OCI-LY7 (cell line): ENCODE results near the gene ZGPAT. TPM values are rescaled to one million over a fixed set of nuclear protein-coding genes. Genes with fewer than 3 reads are reported as not detected.

Source experiments
- BruUV-seq: library from RNA; stranded (reverse); fragments of 400-500 nt; replicated peaks from 2 replicates; lab custom pipeline; 2021; lab: Mats Ljungman, UMichigan
- CTCF ChIA-PET: fragments of 300-600 bp; sonication (Branson Sonifier 250); formaldehyde crosslinking; loops from one replicate; lab custom pipeline; 2022; ENCODE audit warnings: antibody characterized with exemption; ENCODE audit not compliant: unreplicated experiment; lab: Charles Lee
- POLR2A ChIA-PET: fragments of 300-600 bp; sonication (Branson Sonifier 250); formaldehyde crosslinking; loops from one replicate; lab custom pipeline; 2022; ENCODE audit warnings: antibody characterized with exemption; lab: Charles Lee
- DNase-seq: peaks from one replicate; pipeline ENCODE4 v3.0.0-alpha.2; 2015; ENCODE audit warnings: low spot score
- H2AFZ ChIP-seq: fragments of 200-600 bp; sonication (generic), shearing (Covaris generic); 2 replicates; pipeline ENCODE4 v1.6.1; 2014; ENCODE audit warnings: mild to moderate bottlenecking, antibody characterized with exemption, low read length, moderate library complexity
- H3K27ac ChIP-seq: fragments of 200-600 bp; sonication (generic); 2 replicates; pipeline ENCODE4 v1.5.1; 2014; ENCODE audit warnings: mixed run types, low read depth, mild to moderate bottlenecking, moderate library complexity, low read length, inconsistent platforms; ENCODE audit not compliant: poor library complexity, severe bottlenecking
- H3K36me3 ChIP-seq: fragments of 200-600 bp; sonication (generic); 2 replicates; pipeline ENCODE4 v1.6.1; 2014; ENCODE audit warnings: mild to moderate bottlenecking, antibody characterized with exemption, low read length, moderate library complexity, mixed read lengths; ENCODE audit not compliant: insufficient read depth
- H3K4me1 ChIP-seq: fragments of 200-600 bp; sonication (generic); 2 replicates; pipeline ENCODE4 v1.5.1; 2014; ENCODE audit warnings: mild to moderate bottlenecking, low read length; ENCODE audit not compliant: insufficient read depth, poor library complexity, severe bottlenecking
- H3K4me2 ChIP-seq: fragments of 200-600 bp; sonication (generic); 2 replicates; pipeline ENCODE4 v1.6.1; 2014; ENCODE audit warnings: mild to moderate bottlenecking, low read length
- H3K4me3 ChIP-seq: fragments of 200-600 bp; sonication (generic); 2 replicates; pipeline ENCODE4 v1.5.1; 2014; ENCODE audit warnings: mild to moderate bottlenecking, low read depth, low read length; ENCODE audit not compliant: poor library complexity, severe bottlenecking
- H3K79me2 ChIP-seq: fragments of 200-600 bp; sonication (generic); 2 replicates; pipeline ENCODE4 v1.6.1; 2016; ENCODE audit warnings: low read depth, mild to moderate bottlenecking, low read length, moderate library complexity, mixed read lengths; ENCODE audit not compliant: insufficient read depth
- H3K9me2 ChIP-seq: fragments of 200-600 bp; sonication (generic); 2 replicates; pipeline ENCODE4 v1.6.1; 2016; ENCODE audit warnings: mild to moderate bottlenecking, low read length, mixed read lengths; ENCODE audit not compliant: insufficient read depth
- H3K9me3 ChIP-seq: fragments of 200-600 bp; sonication (generic); 2 replicates; pipeline ENCODE4 v1.6.1; 2014; ENCODE audit warnings: mild to moderate bottlenecking, mixed run types, low read length, mixed read lengths
- H4K20me1 ChIP-seq: fragments of 200-600 bp; sonication (generic); 2 replicates; pipeline ENCODE4 v1.6.1; 2014; ENCODE audit warnings: mild to moderate bottlenecking, antibody characterized with exemption, low read length, moderate library complexity, mixed read lengths; ENCODE audit not compliant: insufficient read depth
- EZH2phosphoT487 ChIP-seq: fragments of 200-600 bp; sonication (generic); IDR thresholded peaks from 2 replicates; pipeline ENCODE4 v1.6.1; 2018; ENCODE audit warnings: low read depth, borderline replicate concordance, mild to moderate bottlenecking, mixed run types, antibody characterized with exemption, low read length, moderate library complexity, mixed read lengths
- intact Hi-C: fragments of 100-400 bp; cut with micrococcal nuclease; formaldehyde crosslinking; loops from one replicate; pipeline ENCODE4 v1.10.0; 2022; ENCODE audit not compliant: unreplicated experiment
- total RNA-seq, 2 experiments: library from RNA; depleted of rRNA in 1 of 2; stranded (reverse); fragments of >200 nt in 1 of 2; shearing (Covaris generic) in 1 of 2; gene quantifications; 2 replicates each; pipeline ENCODE4 v1.2.3, GENCODE V29; 2014 to 2022
- TF ChIP-seq, protein P1 (sequence below): fragments of 200-600 bp; sonication (generic); conservative IDR thresholded peaks from 2 replicates; pipeline ENCODE4 v1.5.1; 2014; ENCODE audit warnings: mild to moderate bottlenecking, antibody characterized with exemption, low read length, moderate library complexity, mixed read lengths

ZGPAT gene
- total RNA-seq, 2 experiments from 2014 or later, result 43.9 to 55.4 TPM

DNA sequence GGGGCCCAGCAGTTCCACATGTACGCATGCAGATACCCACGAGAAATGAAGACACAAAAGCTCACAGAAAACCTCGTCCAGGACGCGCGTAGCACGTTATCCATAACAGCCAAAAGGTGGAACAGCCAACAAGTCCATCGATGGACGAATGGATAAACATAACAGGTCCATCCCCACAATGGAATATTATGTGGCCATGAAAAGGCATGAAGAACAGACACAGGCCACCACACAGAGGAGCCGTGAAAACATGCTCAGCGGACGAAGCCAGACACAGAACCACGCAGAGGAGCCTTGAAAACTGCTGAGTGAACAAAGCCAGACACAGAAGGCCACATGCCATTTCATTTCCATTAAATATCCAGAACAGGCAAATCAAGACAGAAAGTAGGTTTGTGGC lies 69.8 kb downstream of the ZGPAT start:
- CTCF ChIA-PET, result no interaction called here
- no peak overlapping the region for H3K4me2 ChIP-seq
- POLR2A ChIA-PET, result no interaction called here
- DNase-seq, result no peak
- H3K79me2 ChIP-seq, result no peaks in the 10 kb centered on the region
- H3K36me3 ChIP-seq, result no peaks in the 10 kb centered on the region
- peaks cover 7% of the 10 kb centered on the region for H3K4me1 ChIP-seq
- H3K9me2 ChIP-seq, result no peaks in the 10 kb centered on the region
- no peaks in the 10 kb centered on the region for H4K20me1 ChIP-seq
- intact Hi-C loops, result no loop called here
- H3K9me3 ChIP-seq, result no peaks in the 10 kb centered on the region
- TF ChIP-seq, protein P1, sequence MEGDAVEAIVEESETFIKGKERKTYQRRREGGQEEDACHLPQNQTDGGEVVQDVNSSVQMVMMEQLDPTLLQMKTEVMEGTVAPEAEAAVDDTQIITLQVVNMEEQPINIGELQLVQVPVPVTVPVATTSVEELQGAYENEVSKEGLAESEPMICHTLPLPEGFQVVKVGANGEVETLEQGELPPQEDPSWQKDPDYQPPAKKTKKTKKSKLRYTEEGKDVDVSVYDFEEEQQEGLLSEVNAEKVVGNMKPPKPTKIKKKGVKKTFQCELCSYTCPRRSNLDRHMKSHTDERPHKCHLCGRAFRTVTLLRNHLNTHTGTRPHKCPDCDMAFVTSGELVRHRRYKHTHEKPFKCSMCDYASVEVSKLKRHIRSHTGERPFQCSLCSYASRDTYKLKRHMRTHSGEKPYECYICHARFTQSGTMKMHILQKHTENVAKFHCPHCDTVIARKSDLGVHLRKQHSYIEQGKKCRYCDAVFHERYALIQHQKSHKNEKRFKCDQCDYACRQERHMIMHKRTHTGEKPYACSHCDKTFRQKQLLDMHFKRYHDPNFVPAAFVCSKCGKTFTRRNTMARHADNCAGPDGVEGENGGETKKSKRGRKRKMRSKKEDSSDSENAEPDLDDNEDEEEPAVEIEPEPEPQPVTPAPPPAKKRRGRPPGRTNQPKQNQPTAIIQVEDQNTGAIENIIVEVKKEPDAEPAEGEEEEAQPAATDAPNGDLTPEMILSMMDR, result no peak
- TF ChIP-seq EZH2phosphoT487, result no peak
- H2AFZ ChIP-seq, result no peak overlapping the region
- no TSS peak for BruUV-seq
- H3K27ac ChIP-seq, result no peak overlapping the region
- H3K4me3 ChIP-seq, result no peak overlapping the region

DNA sequence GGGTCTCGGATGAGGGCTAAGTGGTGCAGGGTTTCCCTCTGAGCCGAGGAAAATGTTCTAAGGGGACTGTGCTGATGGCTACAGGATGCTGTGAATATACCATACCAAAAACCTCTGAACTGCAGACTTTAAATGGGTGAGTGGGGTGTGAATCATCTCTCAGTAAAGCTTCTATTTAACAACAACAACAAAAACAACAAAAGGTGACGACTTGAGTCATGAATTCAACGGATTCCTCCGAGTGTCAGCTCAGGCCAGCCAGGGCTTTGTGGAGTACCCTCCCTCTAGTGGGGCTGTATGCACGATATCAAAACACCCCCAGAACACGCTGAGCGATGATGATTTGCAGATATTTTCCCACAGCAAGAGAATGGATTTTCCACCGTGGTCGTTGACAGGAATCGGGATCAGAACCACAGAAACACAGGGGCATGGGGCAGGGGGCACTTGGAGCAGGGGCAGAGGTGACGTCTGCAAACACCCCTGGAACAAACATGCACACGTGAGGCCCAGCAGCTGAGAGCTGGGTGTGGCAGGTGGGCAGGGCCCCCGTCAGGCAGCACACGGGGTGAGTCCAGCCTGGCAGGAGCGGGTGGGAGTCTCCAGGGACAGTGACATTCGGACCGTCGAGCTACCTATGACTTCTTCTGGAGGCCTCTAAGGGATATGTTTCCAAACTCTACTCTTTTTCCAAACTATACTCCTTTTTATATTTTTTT lies 70.4 kb downstream of the ZGPAT start:
- Histone ChIP-seq H3K4me3 (no peak overlapping the region), H3K27ac (no peak overlapping the region), H3K79me2 (no peaks in the 10 kb centered on the region), H4K20me1 (no peaks in the 10 kb centered on the region), H3K9me2 (no peaks in the 10 kb centered on the region), H3K4me2 (no peak overlapping the region), H3K9me3 (no peaks in the 10 kb centered on the region), H3K36me3 (no peaks in the 10 kb centered on the region), H3K4me1 (peaks cover 7% of the 10 kb centered on the region), H2AFZ (no peak overlapping the region)
- CTCF ChIA-PET, result interaction anchor here (0.5 kb wide), 1 partner anchor 365 kb away, joined by 3 read pairs; no protein-coding TSS in a partner anchor
- intact Hi-C loops, result no loop called here
- DNase-seq, result no peak
- no TSS peak for BruUV-seq
- POLR2A ChIA-PET, result no interaction called here
- TF ChIP-seq, protein P1, result no peak
- TF ChIP-seq EZH2phosphoT487, result no peak

GRCh38 chr20:63778857-63779256 lies 71.0 kb downstream of the ZGPAT start:
- H3K9me2 ChIP-seq, result no peaks in the 10 kb centered on the region
- POLR2A ChIA-PET, result interaction anchor here (0.7 kb wide), 1 partner anchor 45 kb away, joined by 3 read pairs; no protein-coding TSS in a partner anchor
- no peaks in the 10 kb centered on the region for H4K20me1 ChIP-seq
- CTCF ChIA-PET, result interaction anchor here (0.5 kb wide), 1 partner anchor 365 kb away, joined by 3 read pairs; no protein-coding TSS in a partner anchor
- H3K79me2 ChIP-seq, result no peaks in the 10 kb centered on the region
- BruUV-seq, result no TSS peak
- H2AFZ ChIP-seq, result no peak overlapping the region
- H3K4me3 ChIP-seq, result no peak overlapping the region
- H3K27ac ChIP-seq, result no peak overlapping the region
- H3K4me2 ChIP-seq, result no peak overlapping the region
- DNase-seq, result no peak
- peaks cover 7% of the 10 kb centered on the region for H3K4me1 ChIP-seq
- no peaks in the 10 kb centered on the region for H3K9me3 ChIP-seq
- H3K36me3 ChIP-seq, result no peaks in the 10 kb centered on the region
- TF ChIP-seq, protein P1, result peak; percentile 34; the same call in 1 of the 2 replicates
- TF ChIP-seq EZH2phosphoT487, result no peak
- intact Hi-C loops, result no loop called here
